PC-9 (cell line): ENCODE measurements around the gene CARTPT. TPM values are rescaled to one million over a fixed set of nuclear protein-coding genes. Genes with fewer than 3 reads are reported as not detected.

Source experiments
- BruUV-seq: library from RNA; stranded (reverse); fragments of 400-500 nt; replicated peaks from 2 replicates; lab custom pipeline; 2021; lab: Mats Ljungman, UMichigan
- CTCF ChIA-PET: fragments of 300-600 bp; sonication (Branson Sonifier 250); formaldehyde crosslinking; loops from one replicate; lab custom pipeline; 2022; ENCODE audit warnings: antibody characterized with exemption; lab: Charles Lee
- POLR2A ChIA-PET: fragments of 300-600 bp; sonication (Branson Sonifier 250); formaldehyde crosslinking; loops from one replicate; lab custom pipeline; 2022; ENCODE audit warnings: antibody characterized with exemption; ENCODE audit not compliant: unreplicated experiment; lab: Charles Lee
- DNase-seq, 2 experiments: peaks; one replicate each; pipeline versions ENCODE4 v3.0.0 to v3.0.0-alpha.2; 2015 to 2022; ENCODE audit warnings: mixed read lengths in 1 of 2
- H2AFZ ChIP-seq: fragments of 200-600 bp; sonication (generic); 2 replicates; pipeline ENCODE4 v1.8.1; 2017; ENCODE audit warnings: antibody characterized with exemption
- H3F3A ChIP-seq: fragments of 200-600 bp; sonication (generic); 2 replicates; pipeline ENCODE4 v1.8.1; 2017; ENCODE audit warnings: antibody characterized with exemption, mild to moderate bottlenecking, low read depth; ENCODE audit not compliant: insufficient read depth
- H3K27ac ChIP-seq: fragments of 200-600 bp; sonication (generic); 2 replicates; pipeline ENCODE4 v1.6.1; 2016; ENCODE audit warnings: mixed run types
- H3K27me3 ChIP-seq: fragments of 200-600 bp; sonication (generic); 2 replicates; pipeline ENCODE4 v1.6.1; 2016; ENCODE audit warnings: low read depth, mixed run types; ENCODE audit not compliant: insufficient read depth
- H3K36me3 ChIP-seq: fragments of 200-600 bp; sonication (generic); 2 replicates; pipeline ENCODE4 v1.6.1; 2016; ENCODE audit warnings: low read depth, mixed run types
- H3K4me1 ChIP-seq: fragments of 200-600 bp; sonication (generic); replicated peaks from 2 replicates; pipeline ENCODE4 v1.6.1; 2016; ENCODE audit warnings: mixed run types; ENCODE audit not compliant: insufficient read depth
- H3K4me2 ChIP-seq: fragments of 200-600 bp; sonication (generic); 2 replicates; pipeline ENCODE4 v1.6.1; 2017; ENCODE audit warnings: mixed run types
- H3K4me3 ChIP-seq: fragments of 200-600 bp; sonication (generic); 2 replicates; pipeline ENCODE4 v1.6.1; 2016; ENCODE audit warnings: mixed run types
- H3K79me2 ChIP-seq: fragments of 200-600 bp; sonication (generic); 2 replicates; pipeline ENCODE4 v1.6.1; 2017; ENCODE audit warnings: low read depth, mixed run types
- H3K9me2 ChIP-seq: fragments of 200-600 bp; sonication (generic); 2 replicates; pipeline ENCODE4 v1.8.1; 2017; ENCODE audit warnings: mild to moderate bottlenecking; ENCODE audit not compliant: insufficient read depth
- H3K9me3 ChIP-seq: fragments of 200-600 bp; sonication (generic); 2 replicates; pipeline ENCODE4 v1.8.1; 2016; ENCODE audit warnings: low read depth; ENCODE audit not compliant: insufficient read depth
- H4K20me1 ChIP-seq: fragments of 200-600 bp; sonication (generic); 2 replicates; pipeline ENCODE4 v1.8.1; 2017; ENCODE audit not compliant: insufficient read depth
- CTCF ChIP-seq: fragments of 200-600 bp; sonication (generic); conservative IDR thresholded peaks from 2 replicates; pipeline ENCODE4 v1.6.1; 2017; ENCODE audit warnings: mixed run types, antibody characterized with exemption, mild to moderate bottlenecking, moderate library complexity
- EZH2 ChIP-seq: fragments of 200-600 bp; sonication (generic); IDR thresholded peaks from 2 replicates; pipeline ENCODE4 v1.8.0; 2017; ENCODE audit warnings: antibody characterized with exemption, low read depth
- intact Hi-C: fragments of 100-400 bp; cut with micrococcal nuclease; formaldehyde crosslinking; loops from one replicate; pipeline ENCODE4 v1.10.0; 2022; ENCODE audit not compliant: unreplicated experiment
- total RNA-seq: library from RNA; stranded (reverse); gene quantifications from 2 replicates; pipeline ENCODE4 v1.2.3, GENCODE V29; 2021

Gene CARTPT
- total RNA-seq, 1 experiment from 2014 or later, result not detected

GRCh38 chr5:71752441-71753190 lies 33.5 kb downstream of the CARTPT start:
- no TSS peak for BruUV-seq
- 0 out of 2 replicates have a peak, but pooled peaks cover 3% of the 10 kb centered on the region for H3F3A ChIP-seq
- TF ChIP-seq EZH2 (no peak), CTCF (no peak)
- POLR2A ChIA-PET, result no interaction called here
- no peak overlapping the region for H2AFZ ChIP-seq
- no peaks in the 10 kb centered on the region for H4K20me1 ChIP-seq
- CTCF ChIA-PET, result no interaction called here
- H3K9me2 ChIP-seq, result no peaks in the 10 kb centered on the region; the same call in 1 of the 2 replicates
- no peaks in the 10 kb centered on the region for H3K9me3 ChIP-seq
- no peak overlapping the region for H3K27ac ChIP-seq
- no peaks in the 10 kb centered on the region for H3K27me3 ChIP-seq
- intact Hi-C loops, result no loop called here
- H3K4me1 ChIP-seq, result no peaks in the 10 kb centered on the region
- no peak overlapping the region for H3K4me3 ChIP-seq
- DNase-seq, result no peak
- H3K4me2 ChIP-seq, result no peak overlapping the region
- no peaks in the 10 kb centered on the region for H3K79me2 ChIP-seq
- H3K36me3 ChIP-seq, result no peaks in the 10 kb centered on the region

- H3K9me2 ChIP-seq, result no peaks in the 10 kb centered on the region
- no peak overlapping the region for H3K27ac ChIP-seq
- ChIA-PET CTCF (interaction anchor here (0.6 kb wide), 1 partner anchor 305 kb away, joined by 8 read pairs; no protein-coding TSS in a partner anchor), POLR2A (interaction anchor here (0.6 kb wide), 2 partner anchors 174 to 271 kb away, joined by 3 read pairs; no protein-coding TSS in a partner anchor)
- H3K79me2 ChIP-seq, result no peaks in the 10 kb centered on the region
- no peak overlapping the region for H2AFZ ChIP-seq
- H3K4me1 ChIP-seq, result no peaks in the 10 kb centered on the region
- H3K4me2 ChIP-seq, result peak overlapping the region; percentile 30; the same call in 1 of the 2 replicates
- H3F3A ChIP-seq, result no peaks in the 10 kb centered on the region
- intact Hi-C loops, result loop anchor here (1.0 kb wide), 1 partner anchor 283 kb away; no protein-coding TSS in a partner anchor
- H3K27me3 ChIP-seq, result no peaks in the 10 kb centered on the region
- H4K20me1 ChIP-seq, result no peaks in the 10 kb centered on the region
- H3K9me3 ChIP-seq, result no peaks in the 10 kb centered on the region
- no TSS peak for BruUV-seq
- TF ChIP-seq CTCF (peak; percentile 82), EZH2 (no peak)
- H3K36me3 ChIP-seq, result no peaks in the 10 kb centered on the region
- peak; percentile 49 to 61 for DNase-seq
- no peak overlapping the region for H3K4me3 ChIP-seq
Measured at GRCh38 chr5:71757590-71758543, 38.8 kb downstream of the CARTPT start.

DNA sequence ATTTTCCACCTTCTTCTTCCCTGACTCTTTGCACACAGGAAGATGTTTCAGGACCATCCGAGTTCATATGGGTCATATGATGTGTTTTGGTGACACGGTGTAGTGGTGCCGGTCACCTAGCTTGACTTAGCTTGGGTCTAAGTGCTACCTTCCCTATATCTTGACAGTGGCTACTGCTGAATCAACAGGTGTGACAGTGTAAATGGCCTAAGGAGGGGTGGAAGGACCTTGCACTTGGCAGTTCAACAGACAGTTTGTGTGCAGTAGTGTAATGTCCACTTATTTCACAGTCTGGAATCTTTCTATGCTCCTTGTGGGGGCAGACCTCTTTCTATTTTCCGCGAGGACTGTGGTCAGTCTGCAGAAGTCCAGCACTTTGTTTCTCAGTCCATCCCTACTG lies 43.8 kb downstream of the CARTPT start:
- no peaks in the 10 kb centered on the region for H3K9me3 ChIP-seq
- H3K9me2 ChIP-seq, result no peaks in the 10 kb centered on the region
- no peak overlapping the region for H3K4me3 ChIP-seq
- ChIA-PET CTCF (no interaction called here), POLR2A (no interaction called here)
- no peak for TF ChIP-seq EZH2
- no peak for TF ChIP-seq CTCF
- no peak overlapping the region for H3K27ac ChIP-seq
- no peak overlapping the region for H3K4me2 ChIP-seq
- BruUV-seq, result no TSS peak
- intact Hi-C loops, result no loop called here
- DNase-seq, result no peak
- H3K4me1 ChIP-seq, result no peaks in the 10 kb centered on the region
- no peak overlapping the region for H2AFZ ChIP-seq
- no peaks in the 10 kb centered on the region for H3F3A ChIP-seq
- no peaks in the 10 kb centered on the region for H3K36me3 ChIP-seq
- H4K20me1 ChIP-seq, result no peaks in the 10 kb centered on the region
- no peaks in the 10 kb centered on the region for H3K27me3 ChIP-seq
- H3K79me2 ChIP-seq, result no peaks in the 10 kb centered on the region
